Measurements from ENCODE around the gene PLCG2.

PLCG2 gene

GRCh38 chr16:81907681-81908080 lies 128.6 kb downstream of the PLCG2 start:
- DNase-seq (ENCODE audit: low read depth) = no peak
- no peak overlapping the region for H3K4me3 ChIP-seq (ENCODE audit: low read depth, low read length)
- no peak for TF ChIP-seq MYC (IDR thresholded peaks at IDR 0.05; ENCODE audit: low read depth, low read length)

GRCh38 chr16:81908466-81909262 lies 129.6 kb downstream of the PLCG2 start:
- TF ChIP-seq MYC (IDR thresholded peaks at IDR 0.05; ENCODE audit: low read depth, low read length) (no peak), CTCF (IDR thresholded peaks at IDR 0.05; ENCODE audit: low read depth, low read length) (no peak), POLR2A (IDR thresholded peaks at IDR 0.05; ENCODE audit: extremely low read depth, insufficient read length) (no peak), MAX (IDR thresholded peaks at IDR 0.05; ENCODE audit: low read depth, low read length) (no peak)
- DNase-seq (ENCODE audit: low read depth) = no peak
- no peak overlapping the region for H3K4me3 ChIP-seq (ENCODE audit: low read depth, low read length)

- DNase-seq (ENCODE audit: low read depth) = no peak
- TF ChIP-seq POLR2A (IDR thresholded peaks at IDR 0.05; ENCODE audit: extremely low read depth, insufficient read length) (no peak), CTCF (IDR thresholded peaks at IDR 0.05; ENCODE audit: low read depth, low read length) (no peak), MYC (IDR thresholded peaks at IDR 0.05; ENCODE audit: low read depth, low read length) (no peak), MAX (IDR thresholded peaks at IDR 0.05; ENCODE audit: low read depth, low read length) (no peak)
- no peak overlapping the region for H3K4me3 ChIP-seq (ENCODE audit: low read depth, low read length)
Observed at GRCh38 chr16:81910366-81910885, 131.3 kb downstream of the PLCG2 start.

- DNase-seq (ENCODE audit: low read depth) = no peak
- no peak for TF ChIP-seq MAX (IDR thresholded peaks at IDR 0.05; ENCODE audit: low read depth, low read length)
- no peak for TF ChIP-seq POLR2A (IDR thresholded peaks at IDR 0.05; ENCODE audit: extremely low read depth, insufficient read length)
- TF ChIP-seq MYC (IDR thresholded peaks at IDR 0.05; ENCODE audit: low read depth, low read length) = no peak
- TF ChIP-seq CTCF (IDR thresholded peaks at IDR 0.05; ENCODE audit: low read depth, low read length) = no peak
Observed at GRCh38 chr16:81912395-81912794, 133.3 kb downstream of the PLCG2 start.

GRCh38 chr16:81913222-81913621 lies 134.1 kb downstream of the PLCG2 start:
- DNase-seq (ENCODE audit: low read depth) = no peak
- H3K4me3 ChIP-seq (ENCODE audit: low read depth, low read length) = no peak overlapping the region
- TF ChIP-seq MAX (IDR thresholded peaks at IDR 0.05; ENCODE audit: low read depth, low read length) (no peak), POLR2A (IDR thresholded peaks at IDR 0.05; ENCODE audit: extremely low read depth, insufficient read length) (no peak), CTCF (IDR thresholded peaks at IDR 0.05; ENCODE audit: low read depth, low read length) (no peak), MYC (IDR thresholded peaks at IDR 0.05; ENCODE audit: low read depth, low read length) (no peak)

More at GRCh38 chr16:81912395-81912794, 133.3 kb downstream of the PLCG2 start:
- H3K4me3 ChIP-seq (ENCODE audit: low read depth, low read length) = no peak overlapping the region

- no peak overlapping the region for H3K4me3 ChIP-seq (ENCODE audit: low read depth, low read length)
- TF ChIP-seq POLR2A (IDR thresholded peaks at IDR 0.05; ENCODE audit: extremely low read depth, insufficient read length) (no peak), MAX (IDR thresholded peaks at IDR 0.05; ENCODE audit: low read depth, low read length) (no peak), CTCF (IDR thresholded peaks at IDR 0.05; ENCODE audit: low read depth, low read length) (no peak), MYC (IDR thresholded peaks at IDR 0.05; ENCODE audit: low read depth, low read length) (no peak)
- DNase-seq (ENCODE audit: low read depth) = no peak
Observed at GRCh38 chr16:81917375-81917774, 138.3 kb downstream of the PLCG2 start.

Data from NB4 (cell line).